ENCODE results near the gene CCDC159.

GRCh38 chr19:11321191-11322126 is 24.9 kb upstream of the CCDC159 start:
- TF ChIP-seq CEBPB (IDR thresholded peaks at IDR 0.05) (no peak), TEAD4 (IDR thresholded peaks at IDR 0.05) (no peak)
- TF ChIP-seq, protein P1, sequence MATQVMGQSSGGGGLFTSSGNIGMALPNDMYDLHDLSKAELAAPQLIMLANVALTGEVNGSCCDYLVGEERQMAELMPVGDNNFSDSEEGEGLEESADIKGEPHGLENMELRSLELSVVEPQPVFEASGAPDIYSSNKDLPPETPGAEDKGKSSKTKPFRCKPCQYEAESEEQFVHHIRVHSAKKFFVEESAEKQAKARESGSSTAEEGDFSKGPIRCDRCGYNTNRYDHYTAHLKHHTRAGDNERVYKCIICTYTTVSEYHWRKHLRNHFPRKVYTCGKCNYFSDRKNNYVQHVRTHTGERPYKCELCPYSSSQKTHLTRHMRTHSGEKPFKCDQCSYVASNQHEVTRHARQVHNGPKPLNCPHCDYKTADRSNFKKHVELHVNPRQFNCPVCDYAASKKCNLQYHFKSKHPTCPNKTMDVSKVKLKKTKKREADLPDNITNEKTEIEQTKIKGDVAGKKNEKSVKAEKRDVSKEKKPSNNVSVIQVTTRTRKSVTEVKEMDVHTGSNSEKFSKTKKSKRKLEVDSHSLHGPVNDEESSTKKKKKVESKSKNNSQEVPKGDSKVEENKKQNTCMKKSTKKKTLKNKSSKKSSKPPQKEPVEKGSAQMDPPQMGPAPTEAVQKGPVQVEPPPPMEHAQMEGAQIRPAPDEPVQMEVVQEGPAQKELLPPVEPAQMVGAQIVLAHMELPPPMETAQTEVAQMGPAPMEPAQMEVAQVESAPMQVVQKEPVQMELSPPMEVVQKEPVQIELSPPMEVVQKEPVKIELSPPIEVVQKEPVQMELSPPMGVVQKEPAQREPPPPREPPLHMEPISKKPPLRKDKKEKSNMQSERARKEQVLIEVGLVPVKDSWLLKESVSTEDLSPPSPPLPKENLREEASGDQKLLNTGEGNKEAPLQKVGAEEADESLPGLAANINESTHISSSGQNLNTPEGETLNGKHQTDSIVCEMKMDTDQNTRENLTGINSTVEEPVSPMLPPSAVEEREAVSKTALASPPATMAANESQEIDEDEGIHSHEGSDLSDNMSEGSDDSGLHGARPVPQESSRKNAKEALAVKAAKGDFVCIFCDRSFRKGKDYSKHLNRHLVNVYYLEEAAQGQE (IDR thresholded peaks at IDR 0.05; ENCODE audit: low read depth): no peak
